ENCODE results near the gene CYP11A1.
A peak's percentile ranks its signal among the peaks of the same experiment; 100 is the strongest.

The CYP11A1 gene

DNA sequence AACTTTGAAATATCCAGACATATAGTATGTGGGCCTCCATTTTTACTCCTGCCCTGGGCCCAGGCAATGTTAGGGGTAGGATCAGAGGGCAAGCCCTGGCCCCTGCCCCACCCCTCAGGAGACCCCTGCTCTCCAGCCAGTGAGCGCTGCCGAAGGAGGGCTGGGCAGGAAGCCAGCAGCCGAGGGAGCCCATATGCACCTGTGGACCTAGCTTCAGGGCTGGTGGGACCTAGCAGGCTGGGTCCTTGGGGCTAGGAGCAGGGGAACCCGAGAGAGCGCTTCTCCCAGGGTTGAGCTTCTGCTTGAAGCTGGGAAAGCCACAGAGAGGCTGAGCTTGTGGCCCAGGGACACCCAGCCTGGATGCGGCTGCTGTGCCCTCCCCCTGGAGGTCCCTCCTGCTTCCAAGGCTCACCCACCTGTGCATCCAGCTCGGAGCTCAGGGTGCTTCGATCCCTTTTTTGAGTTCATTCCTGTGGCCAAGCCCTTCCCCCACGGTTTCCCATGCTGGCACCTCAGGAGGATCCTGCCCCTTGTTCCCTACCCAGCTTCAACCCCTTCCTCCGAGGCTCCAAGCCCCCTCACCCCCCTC is 21.0 kb upstream of the CYP11A1 start:
- no peak for DNase-seq (ENCODE audit: low spot score)

DNA sequence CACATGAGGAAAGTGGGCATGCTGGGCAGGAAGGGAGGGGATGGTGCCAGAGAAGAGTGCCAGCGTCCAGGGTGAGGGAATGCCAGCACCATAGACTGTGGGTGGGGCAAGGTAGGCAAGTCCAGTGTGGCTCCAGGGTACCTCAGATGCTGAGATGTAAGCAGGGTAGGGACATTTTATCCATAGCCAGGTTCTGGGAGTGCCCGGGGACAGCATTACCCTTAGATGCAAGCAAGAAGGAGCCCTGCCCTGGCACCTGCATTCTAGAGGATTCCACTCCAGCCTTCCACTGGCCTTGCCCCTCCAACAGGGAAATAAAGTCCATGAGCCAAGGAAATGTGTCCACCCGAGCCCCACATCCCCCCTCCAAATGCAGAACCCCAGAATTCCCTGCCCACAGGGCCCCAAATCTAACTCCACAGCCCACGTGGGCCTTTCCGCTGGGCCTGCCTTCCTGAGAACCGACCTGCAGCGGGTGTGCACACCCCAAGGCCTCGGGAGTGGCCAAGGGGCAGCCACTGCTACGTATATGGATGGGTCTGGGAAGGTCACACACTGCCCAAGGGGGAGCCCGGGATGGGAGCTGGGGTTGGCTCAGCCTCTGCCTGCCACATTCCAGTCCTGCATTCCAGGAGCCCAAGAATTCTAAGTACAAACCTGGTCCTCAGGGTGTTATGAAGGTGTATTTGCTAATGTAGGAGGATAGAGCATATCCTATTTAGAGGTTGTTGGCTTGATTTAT is 20.3 kb upstream of the CYP11A1 start:
- peak; percentile 17 for DNase-seq (ENCODE audit: low spot score)

DNA sequence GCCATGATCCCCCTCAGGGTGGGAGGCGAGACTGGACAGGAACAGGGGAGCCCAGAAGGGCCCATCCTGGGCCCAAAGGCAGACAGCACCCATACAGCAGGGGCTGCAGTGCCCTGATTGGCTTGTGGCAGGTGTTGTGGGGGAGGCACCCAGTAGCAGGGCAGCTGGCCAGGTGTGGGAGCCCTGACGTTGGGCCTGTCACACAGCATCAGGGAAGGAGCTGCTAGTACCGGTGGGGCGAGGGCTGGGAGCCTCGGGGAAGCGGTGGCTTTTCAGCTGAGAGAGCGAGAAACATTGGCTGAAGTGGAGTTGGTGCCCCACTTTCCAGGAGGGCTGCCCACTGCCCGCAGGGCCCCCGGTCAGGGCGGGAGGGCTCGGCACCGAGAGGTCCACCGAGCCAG is 19.7 kb upstream of the CYP11A1 start:
- no peak for DNase-seq (ENCODE audit: low spot score)

DNA sequence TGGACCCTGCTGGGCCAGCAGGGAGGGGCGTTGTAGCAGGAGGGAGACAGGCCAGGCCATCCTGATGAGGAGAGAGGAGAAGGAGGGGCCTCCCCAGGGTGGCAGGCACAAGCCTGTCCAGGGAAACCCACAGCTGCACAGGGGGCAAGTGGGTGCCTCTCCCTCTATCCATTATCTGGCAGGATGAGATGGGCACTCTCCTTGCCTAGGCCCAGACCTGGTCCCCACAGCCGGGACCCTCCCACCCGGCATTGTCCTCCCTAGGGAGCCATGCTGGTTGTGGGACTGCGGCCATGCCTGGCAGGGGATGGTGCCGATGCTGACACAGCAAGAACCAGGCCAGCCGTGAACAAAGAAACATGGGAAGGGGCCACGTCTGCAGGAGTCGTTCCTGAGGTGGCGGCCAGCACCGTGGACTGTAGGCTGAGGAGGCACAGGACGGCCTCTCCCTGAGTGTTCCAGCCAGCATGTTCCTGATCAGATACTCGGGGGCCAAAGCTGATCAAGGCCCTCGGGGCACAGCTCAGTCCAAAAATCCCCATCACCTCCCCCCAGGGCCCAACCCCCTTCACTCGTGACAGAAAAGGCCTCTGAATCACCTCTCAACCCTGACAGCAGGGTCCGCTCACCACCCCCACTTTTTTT is 19.2 kb upstream of the CYP11A1 start:
- no peak for DNase-seq (ENCODE audit: low spot score)

DNA sequence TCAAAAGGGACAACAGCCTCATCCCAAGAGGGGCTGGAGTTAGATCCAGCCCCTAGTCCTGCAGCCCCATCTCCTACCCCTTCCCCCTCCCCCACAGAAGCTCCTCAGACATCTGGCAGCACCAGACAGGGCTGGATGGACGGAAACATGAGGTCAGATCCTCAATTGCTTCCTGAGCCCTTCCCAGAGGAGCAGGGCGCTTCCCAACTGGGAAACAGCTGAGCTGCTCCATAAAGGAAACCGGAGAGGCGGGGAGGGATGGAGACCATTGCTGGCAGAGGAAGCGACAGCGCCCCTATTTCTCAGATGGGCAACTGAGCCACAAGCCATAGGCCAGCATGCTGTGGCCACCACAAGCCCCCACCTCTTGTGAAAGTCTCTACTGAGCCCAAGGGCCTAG is 18.3 kb upstream of the CYP11A1 start:
- no peak for DNase-seq (ENCODE audit: low spot score)

DNA sequence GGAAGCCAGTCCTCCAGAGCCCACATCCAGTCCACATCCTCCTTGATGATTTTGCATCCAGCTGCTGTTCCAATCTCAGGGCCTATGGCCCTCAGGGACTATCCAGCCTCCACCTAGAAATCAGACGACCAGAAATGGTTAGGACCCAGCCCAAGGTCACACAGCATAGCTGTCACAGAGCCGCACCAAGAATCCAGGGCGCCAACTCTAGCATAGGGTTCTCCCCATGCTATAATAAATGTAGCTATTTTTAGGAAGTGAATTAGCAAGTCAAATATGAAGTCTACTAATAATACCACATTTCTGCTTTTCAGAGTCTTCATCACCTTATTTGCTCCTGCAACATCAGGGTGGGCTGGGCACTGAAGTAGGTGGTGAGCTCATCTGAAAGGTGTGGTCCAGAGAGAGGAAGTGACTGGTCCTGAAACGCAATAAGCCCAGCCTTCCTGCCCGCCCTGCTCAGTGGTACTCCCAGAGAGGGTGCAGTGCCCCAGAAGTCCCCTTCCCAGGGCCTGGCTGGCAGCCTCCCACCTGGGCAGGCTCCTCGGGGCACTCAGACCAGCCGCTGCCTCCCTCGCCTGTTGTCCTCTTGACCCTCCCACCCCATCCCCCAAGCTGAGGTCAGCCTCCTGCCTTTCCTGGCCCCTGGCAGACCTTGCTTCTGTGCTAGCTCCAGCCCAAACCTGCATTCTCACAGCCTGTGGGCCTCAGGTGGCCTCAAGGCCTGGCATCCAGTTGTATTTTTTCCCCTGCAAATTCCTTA is 17.6 kb upstream of the CYP11A1 start:
- peak; percentile 39 for DNase-seq (ENCODE audit: low spot score)

DNA sequence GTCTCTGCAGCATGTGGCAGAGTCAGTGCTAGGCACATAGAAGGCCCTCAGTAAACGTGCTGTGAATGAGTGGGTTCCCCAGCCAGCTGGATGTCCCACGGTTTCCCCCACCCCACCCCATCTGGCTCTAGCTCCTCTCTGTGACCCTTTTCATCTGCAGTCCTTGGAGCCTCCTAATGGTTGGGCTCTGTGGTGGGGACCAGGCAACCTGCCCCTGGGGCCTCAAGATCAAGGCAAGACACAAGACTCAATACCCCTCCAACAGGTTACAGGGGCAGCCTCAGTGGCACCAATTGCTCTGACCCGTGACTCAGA is 17.1 kb upstream of the CYP11A1 start:
- DNase-seq (ENCODE audit: low spot score) = no peak

DNA sequence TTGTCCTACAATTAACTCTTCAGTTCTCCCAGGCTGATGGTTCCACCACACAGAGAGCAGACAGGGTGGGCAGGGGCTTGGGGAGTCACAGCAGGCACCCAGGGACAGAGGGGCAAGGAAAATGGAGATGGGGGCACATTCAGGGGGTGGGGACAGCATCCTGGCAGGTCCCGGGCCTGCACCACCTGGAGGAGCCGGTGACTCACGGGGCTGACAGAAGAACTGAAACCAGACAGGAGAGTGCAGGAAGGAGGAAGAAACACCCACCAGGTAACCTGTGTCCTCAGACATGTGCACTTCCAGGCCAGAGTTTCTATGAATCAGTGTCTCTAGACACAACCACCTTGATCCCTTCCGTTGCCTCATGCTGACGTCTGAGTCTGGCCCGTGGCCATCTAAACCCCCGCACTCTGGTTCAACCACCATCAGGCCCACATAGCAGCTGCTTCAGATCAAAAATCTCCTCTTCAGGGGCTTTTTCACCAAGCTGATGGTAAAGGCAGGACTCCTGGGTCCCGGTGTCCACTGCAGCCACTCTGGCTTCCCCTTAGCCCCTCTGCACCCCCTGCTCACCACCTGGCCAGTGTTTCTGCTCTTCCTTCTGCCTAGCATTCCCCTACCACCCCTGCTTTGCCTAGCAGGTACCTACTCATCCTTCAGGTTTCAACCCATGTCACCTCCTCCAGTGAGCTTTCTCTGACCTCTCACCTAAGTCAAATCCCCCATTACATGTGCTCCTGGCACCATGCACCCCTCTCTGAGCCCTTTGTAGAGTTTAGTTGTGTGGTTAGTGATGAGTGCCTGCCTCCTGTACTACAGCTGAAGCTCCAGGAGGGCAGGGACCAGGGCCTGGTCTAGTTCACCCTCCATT is 16.5 kb upstream of the CYP11A1 start:
- DNase-seq (ENCODE audit: low spot score) = peak; percentile 68

DNA sequence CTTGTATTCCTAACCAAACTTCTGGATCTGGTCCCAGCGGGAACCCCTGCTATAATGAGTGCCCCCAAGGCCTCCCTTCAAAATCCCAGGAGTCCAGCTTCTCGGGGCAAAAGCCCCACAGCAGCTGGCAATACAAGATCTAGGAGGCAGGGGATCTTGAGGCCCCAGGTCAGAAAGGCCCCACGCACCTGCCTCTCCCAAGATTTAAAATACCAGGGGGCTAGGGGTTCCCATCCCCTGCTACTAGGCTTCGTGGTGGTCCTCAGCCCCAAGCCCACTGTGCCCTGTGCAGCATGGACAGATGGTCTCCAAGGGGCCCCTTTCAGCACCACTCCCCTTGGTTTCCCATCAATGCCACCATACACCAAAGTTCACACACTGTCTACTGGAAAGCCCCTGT is 15.8 kb upstream of the CYP11A1 start:
- DNase-seq (ENCODE audit: low spot score) = no peak

DNA sequence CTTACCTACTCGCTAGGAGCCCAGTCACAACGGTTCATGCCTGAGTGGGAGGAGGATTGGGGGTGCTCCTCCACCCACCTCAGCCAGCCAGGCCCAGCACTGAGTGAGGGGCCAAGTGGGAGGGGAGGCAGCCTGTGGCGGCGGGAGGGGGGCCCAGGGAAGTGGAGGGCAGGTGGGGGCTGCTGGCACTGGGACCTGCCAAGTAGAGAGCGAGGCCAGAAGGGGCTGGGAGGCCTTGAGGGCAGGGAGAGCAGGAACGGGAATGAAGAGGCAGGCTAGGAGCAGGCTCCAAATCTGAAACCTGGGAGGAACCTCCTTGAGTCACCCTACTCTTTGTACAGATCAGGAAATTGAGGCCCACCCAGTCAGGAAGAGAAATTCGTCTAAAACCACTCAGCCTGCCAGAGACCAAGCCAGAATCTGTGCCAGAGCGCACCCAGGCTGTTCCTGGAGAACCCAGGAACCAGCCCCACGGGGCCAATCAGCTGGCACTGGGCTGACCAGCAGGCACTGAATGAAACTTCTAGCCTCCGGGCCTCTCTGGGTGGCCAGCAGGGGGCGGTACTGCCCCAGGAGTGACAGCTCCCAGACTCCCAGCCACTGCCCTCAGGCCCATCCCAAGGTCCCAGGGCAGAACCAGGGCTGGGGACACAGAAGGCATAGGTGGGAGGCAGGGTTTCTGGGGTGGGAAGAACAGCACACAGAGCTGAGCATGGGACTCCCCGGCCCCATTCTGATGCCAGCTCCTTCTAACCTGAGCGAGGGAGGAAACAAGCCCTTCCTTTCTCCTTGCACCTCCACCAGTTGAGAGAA is 14.8 kb upstream of the CYP11A1 start:
- peak; percentile 65 for DNase-seq (ENCODE audit: low spot score)

DNA sequence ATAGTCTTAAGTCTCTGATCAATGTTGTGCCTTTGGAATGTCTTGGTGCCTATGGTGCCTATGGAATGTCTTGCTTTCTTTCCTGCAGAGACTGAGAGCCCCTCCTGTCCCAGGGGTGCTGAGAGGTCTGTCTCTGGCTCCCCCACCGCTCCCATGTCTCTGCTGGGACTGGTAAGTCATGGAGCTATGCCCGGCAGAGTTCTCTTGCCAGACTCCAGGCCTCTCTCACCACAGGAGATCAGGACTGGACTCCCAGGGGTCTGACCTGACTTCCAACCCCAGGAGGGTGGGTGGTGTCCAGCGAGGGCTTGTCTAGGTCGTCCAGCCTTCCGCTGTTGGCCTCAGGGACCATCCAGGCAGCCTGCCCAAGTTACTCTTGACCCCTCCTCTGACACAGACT is 14.0 kb upstream of the CYP11A1 start:
- no peak for DNase-seq (ENCODE audit: low spot score)

DNA sequence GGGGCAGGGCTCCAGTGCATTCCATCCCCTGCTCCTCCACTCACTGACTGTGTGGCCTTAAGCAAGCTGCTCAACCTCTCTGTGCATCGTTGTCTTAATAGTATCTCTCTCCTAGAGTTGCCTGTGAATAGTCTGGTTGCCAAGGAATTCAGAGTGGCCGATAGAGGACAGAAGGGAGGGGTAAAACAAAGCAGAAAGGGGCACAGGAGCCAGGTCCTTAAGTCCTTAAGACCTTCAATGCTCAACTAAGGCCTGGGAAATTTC is 13.7 kb upstream of the CYP11A1 start:
- DNase-seq (ENCODE audit: low spot score) = no peak

DNA sequence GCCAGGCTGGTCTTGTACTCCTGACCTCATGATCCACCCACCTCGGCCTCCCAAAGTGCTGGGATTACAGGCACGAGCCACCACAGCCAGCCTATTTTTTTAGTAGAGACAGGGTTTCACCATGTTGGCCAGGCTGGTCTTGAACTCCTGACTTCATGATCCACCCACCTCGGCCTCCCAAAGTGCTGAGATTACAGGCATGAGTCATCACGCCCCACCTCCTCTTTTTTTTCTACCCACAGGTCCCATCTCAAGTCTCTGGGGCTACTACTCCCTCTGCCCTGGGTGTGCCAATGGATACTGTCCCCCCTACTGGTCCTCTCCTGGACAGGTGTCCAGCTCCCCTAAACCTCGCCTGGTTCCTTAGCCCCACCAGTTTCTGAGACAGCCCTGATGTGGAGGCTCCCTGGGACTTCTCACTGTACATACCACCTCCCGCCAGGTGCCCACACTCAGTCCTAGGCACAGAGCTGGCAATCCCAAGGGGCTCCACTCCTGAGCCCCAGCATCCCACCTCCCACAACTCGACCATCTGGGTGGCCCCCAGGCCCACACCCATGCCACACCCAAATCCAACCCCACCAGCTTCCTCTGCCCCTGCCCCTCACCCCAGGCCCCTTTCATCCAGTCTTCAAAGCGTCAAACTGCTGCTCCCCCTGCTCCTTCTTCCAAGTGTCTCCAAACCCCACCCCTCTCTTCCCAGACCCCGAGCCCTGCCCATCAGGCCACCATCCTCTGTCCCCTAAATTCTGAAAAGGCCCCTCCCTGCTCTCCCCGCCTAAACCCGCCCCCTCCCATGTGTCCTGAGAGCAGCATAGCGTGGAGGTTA is 13.1 kb upstream of the CYP11A1 start:
- DNase-seq (ENCODE audit: low spot score) = no peak

DNA sequence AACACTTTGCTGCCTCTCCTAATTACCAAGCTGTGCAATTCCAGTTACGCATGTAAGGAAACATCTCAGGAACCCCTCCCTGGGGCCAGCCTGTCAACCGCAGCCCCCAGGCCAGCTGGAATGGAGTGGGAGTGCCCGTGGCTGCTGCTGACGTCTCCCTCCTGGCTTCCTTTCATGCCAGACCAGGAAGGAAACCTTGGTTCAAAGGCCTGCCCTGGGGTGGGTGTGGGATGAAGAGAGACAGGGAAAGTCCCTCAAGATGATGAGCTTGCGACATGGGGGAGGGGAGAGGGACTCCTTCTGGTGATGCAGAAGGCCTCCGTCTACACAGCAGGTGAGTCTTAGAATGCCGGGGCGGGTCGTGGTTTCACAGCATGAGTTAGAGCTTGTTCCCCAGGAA is 11.4 kb upstream of the CYP11A1 start:
- DNase-seq (ENCODE audit: low spot score) = peak; percentile 65

DNA sequence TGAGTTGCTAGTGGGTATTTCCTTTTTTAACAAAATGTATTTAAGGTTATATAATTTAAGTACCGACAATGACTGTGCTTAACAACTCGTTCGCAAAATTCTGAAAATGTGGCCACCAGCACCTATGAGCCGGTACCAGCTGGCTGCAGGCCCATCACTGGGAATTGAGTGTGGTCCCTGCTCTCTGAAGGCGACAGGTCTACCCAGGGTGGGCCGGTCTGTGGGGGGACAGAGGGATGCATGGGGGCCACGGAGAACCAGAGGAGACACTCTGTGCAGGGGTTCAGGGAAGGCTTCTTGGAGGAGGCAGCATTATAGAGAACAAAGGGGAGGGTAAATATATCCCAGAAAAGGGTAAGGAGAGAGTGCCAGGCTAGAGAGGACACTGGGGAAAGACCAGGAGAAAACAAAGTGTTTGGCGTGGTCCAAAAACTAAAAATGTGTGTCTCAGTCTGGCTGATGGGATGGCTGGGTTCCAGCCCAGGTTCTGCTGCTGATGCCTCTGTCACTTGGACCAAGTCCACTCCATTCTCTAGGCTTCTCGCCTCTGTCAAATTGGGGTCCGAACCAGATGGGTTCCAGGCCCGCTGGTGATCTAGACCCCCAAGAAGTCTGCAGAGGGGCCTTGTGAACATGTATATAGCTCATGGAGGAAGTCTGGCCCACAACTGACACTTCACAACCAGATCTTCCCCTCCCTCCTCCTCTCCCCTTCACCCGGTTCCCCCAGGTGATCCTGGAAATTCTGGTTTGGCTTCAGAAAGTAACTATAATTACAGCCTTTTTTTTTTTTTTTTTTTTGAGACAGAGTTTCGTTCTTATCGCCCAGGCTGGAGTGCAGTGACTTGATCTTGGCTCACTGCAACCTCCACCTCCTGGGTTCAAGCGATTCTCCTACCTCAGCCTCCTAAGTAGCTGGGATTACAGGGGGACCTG is 10.7 kb upstream of the CYP11A1 start:
- no peak for DNase-seq (ENCODE audit: low spot score)

DNA sequence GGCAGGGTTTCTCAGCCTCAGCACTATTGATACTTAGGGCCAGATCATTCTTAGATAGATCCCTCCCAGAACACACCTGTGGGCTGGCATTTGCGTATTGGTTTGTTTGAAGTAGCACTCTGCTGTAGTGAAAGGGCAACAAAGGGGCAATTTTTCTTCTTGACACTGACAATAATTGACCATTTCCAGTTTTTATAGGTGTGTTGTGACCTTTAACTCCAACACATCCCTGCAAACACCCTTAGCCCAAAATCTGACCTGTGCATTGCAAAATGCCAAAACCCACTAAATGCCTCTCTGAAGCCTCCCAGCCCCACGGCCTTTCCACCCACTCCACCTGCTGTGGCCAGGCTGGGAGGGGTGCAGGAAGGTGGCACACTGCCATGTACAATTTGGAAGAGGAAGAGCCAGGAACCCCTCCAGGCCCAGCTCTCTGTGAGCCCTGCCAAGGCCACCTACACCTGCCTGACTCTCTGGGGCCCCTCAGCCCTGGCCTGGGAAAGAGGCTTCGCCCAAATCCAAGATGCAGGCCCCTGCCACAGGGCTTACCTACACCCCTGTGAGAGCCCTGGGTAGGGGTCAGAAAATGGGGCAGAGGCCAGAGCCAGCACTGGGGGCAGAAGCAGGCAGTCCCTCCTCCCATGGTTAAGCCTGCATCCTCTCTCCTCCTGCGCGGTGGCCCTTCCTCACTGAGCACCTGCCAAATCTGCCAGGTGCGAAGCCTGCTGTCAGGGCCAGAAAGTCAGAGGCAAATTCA is 9.6 kb upstream of the CYP11A1 start:
- DNase-seq (ENCODE audit: low spot score) = no peak

DNA sequence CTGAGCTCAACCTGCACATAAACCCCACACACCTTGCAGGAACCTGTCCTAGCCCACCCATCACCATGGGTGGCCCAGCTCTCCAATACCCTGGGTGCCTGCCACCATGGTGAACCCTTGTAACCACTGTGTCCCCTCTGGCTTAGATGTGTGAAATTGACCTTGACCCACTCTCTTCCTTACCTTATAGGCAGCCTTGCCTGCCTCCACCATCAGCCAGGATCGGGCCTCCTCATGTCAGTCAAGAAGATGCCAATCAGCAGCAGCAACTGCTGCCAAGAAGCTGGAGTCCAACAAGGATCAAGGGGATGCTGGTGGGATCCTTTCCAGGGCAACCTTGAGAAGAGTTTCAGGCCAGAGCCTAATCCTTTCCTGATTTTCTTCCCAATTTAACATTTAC is 8.8 kb upstream of the CYP11A1 start:
- no peak for DNase-seq (ENCODE audit: low spot score)

DNA sequence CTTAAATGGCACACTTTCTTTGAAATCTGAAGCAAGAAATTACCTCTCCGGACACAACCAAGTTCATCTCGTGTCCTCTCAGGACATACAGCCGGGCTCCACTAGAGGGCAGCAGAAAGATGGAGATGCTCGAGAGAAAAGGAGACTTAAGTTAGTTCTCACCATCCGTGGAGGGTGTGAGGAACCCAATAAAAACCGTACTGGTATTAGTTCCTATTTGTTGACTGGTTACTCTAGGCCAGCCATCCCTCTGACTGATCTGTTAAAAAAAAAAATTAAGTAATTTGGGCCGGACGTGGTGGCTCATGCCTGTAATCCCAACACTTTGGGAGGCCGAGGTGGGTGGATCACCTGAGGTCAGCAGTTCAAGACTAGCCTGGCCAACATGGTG is 7.9 kb upstream of the CYP11A1 start:
- peak; percentile 79 for DNase-seq (ENCODE audit: low spot score)

All from SW480 (cell line).